Measurements from ENCODE around the gene TEX54.

GRCh38 chr11:62852523-62853188, 20.0 kb upstream of the TEX54 start:
- TF ChIP-seq EZH2phosphoT487 (IDR thresholded peaks at IDR 0.05; ENCODE audit: low read depth, severe bottlenecking, unreplicated experiment) (no peak), EZH2 (IDR thresholded peaks at IDR 0.05; ENCODE audit: borderline replicate concordance) (no peak)
